Measurements from ENCODE around the gene HNRNPUL1.
"Not testable (repeated sequence)": the region's sequence is repeated elsewhere in the genome, so short reads cannot be mapped to it uniquely, and the experiment has no call there.

HNRNPUL1 gene

GRCh38 chr19:41330481-41330880 lies 66.3 kb downstream of the HNRNPUL1 start:
- Mint-ChIP-seq H3K4me1 (ENCODE audit: low read depth) (peaks cover 71% of the 10 kb centered on the region), H3K27me3 (no peaks in the 10 kb centered on the region), H3K4me3 (no peak overlapping the region), H3K9me3 (no peaks in the 10 kb centered on the region), H3K27ac (no peak overlapping the region), H3K36me3 (ENCODE audit: low read depth) (peaks cover 67% of the 10 kb centered on the region)

- no peak overlapping the region for H3K4me3 Mint-ChIP-seq
- H3K9me3 Mint-ChIP-seq: no peaks in the 10 kb centered on the region
- H3K27me3 Mint-ChIP-seq: no peaks in the 10 kb centered on the region
- no peak overlapping the region for H3K27ac Mint-ChIP-seq
- peaks cover 71% of the 10 kb centered on the region for H3K4me1 Mint-ChIP-seq (ENCODE audit: low read depth)
- peaks cover 66% of the 10 kb centered on the region for H3K36me3 Mint-ChIP-seq (ENCODE audit: low read depth)
Measured at GRCh38 chr19:41330946-41331678, 66.9 kb downstream of the HNRNPUL1 start.

- Mint-ChIP-seq H3K27ac (no peak overlapping the region), H3K4me1 (ENCODE audit: low read depth) (peaks cover 65% of the 10 kb centered on the region)
Measured at GRCh38 chr19:41332000-41332399, 67.8 kb downstream of the HNRNPUL1 start.

GRCh38 chr19:41332468-41332867 lies 68.3 kb downstream of the HNRNPUL1 start:
- Mint-ChIP-seq H3K36me3 (ENCODE audit: low read depth) (peaks cover 64% of the 10 kb centered on the region), H3K27me3 (no peaks in the 10 kb centered on the region), H3K9me3 (no peaks in the 10 kb centered on the region), H3K4me1 (ENCODE audit: low read depth) (peaks cover 63% of the 10 kb centered on the region), H3K27ac (no peak overlapping the region), H3K4me3 (no peak overlapping the region)

More at GRCh38 chr19:41332000-41332399, 67.8 kb downstream of the HNRNPUL1 start:
- H3K4me3 Mint-ChIP-seq: no peak overlapping the region
- H3K27me3 Mint-ChIP-seq: no peaks in the 10 kb centered on the region
- H3K9me3 Mint-ChIP-seq: no peaks in the 10 kb centered on the region
- H3K36me3 Mint-ChIP-seq (ENCODE audit: low read depth): peaks cover 63% of the 10 kb centered on the region

- Mint-ChIP-seq H3K27me3 (no peaks in the 10 kb centered on the region), H3K9me3 (no peaks in the 10 kb centered on the region), H3K4me1 (ENCODE audit: low read depth) (peaks cover 52% of the 10 kb centered on the region), H3K36me3 (ENCODE audit: low read depth) (peaks cover 60% of the 10 kb centered on the region), H3K4me3 (no peak overlapping the region), H3K27ac (peak overlapping the region; percentile 54)
Measured at GRCh38 chr19:41334793-41335192, 70.6 kb downstream of the HNRNPUL1 start.

- Mint-ChIP-seq H3K9me3 (no peaks in the 10 kb centered on the region), H3K4me3 (no peak overlapping the region), H3K27ac (peak overlapping the region; percentile 61), H3K27me3 (no peaks in the 10 kb centered on the region), H3K4me1 (ENCODE audit: low read depth) (peaks cover 51% of the 10 kb centered on the region), H3K36me3 (ENCODE audit: low read depth) (peaks cover 61% of the 10 kb centered on the region)
Measured at GRCh38 chr19:41335467-41335866, 71.3 kb downstream of the HNRNPUL1 start.

- no peaks in the 10 kb centered on the region for H3K27me3 Mint-ChIP-seq
- no peak overlapping the region for H3K4me3 Mint-ChIP-seq
- no peaks in the 10 kb centered on the region for H3K9me3 Mint-ChIP-seq
- H3K4me1 Mint-ChIP-seq (ENCODE audit: low read depth): peaks cover 48% of the 10 kb centered on the region
- H3K27ac Mint-ChIP-seq: no peak overlapping the region
- peaks cover 59% of the 10 kb centered on the region for H3K36me3 Mint-ChIP-seq (ENCODE audit: low read depth)
Measured at GRCh38 chr19:41339936-41340335, 75.8 kb downstream of the HNRNPUL1 start.

GRCh38 chr19:41341669-41342490 lies 77.7 kb downstream of the HNRNPUL1 start:
- Mint-ChIP-seq H3K4me3 (no peak overlapping the region), H3K27ac (no peak overlapping the region), H3K9me3 (no peaks in the 10 kb centered on the region), H3K36me3 (ENCODE audit: low read depth) (peaks cover 67% of the 10 kb centered on the region), H3K27me3 (no peaks in the 10 kb centered on the region), H3K4me1 (ENCODE audit: low read depth) (peaks cover 47% of the 10 kb centered on the region)

GRCh38 chr19:41344162-41344561 lies 80.0 kb downstream of the HNRNPUL1 start:
- H3K4me3 Mint-ChIP-seq: no peak overlapping the region
- no peaks in the 10 kb centered on the region for H3K9me3 Mint-ChIP-seq
- no peak overlapping the region for H3K27ac Mint-ChIP-seq
- H3K4me1 Mint-ChIP-seq (ENCODE audit: low read depth): peaks cover 52% of the 10 kb centered on the region
- H3K36me3 Mint-ChIP-seq (ENCODE audit: low read depth): peaks cover 75% of the 10 kb centered on the region
- no peaks in the 10 kb centered on the region for H3K27me3 Mint-ChIP-seq

- H3K4me3 Mint-ChIP-seq, H3K9me3 Mint-ChIP-seq, H3K27ac Mint-ChIP-seq, H3K27me3 Mint-ChIP-seq: not testable (repeated sequence)
- Mint-ChIP-seq H3K36me3 (ENCODE audit: low read depth) (peaks cover 77% of the 10 kb centered on the region), H3K4me1 (ENCODE audit: low read depth) (peaks cover 55% of the 10 kb centered on the region)
Measured at GRCh38 chr19:41346916-41347315, 82.7 kb downstream of the HNRNPUL1 start.

- H3K27ac Mint-ChIP-seq: peak overlapping the region; percentile 98
- H3K27me3 Mint-ChIP-seq: no peaks in the 10 kb centered on the region
- no peaks in the 10 kb centered on the region for H3K9me3 Mint-ChIP-seq
- peaks cover 45% of the 10 kb centered on the region for H3K4me1 Mint-ChIP-seq (ENCODE audit: low read depth)
- H3K4me3 Mint-ChIP-seq: peak overlapping the region; percentile 94
- H3K36me3 Mint-ChIP-seq (ENCODE audit: low read depth): peaks cover 52% of the 10 kb centered on the region
Measured at GRCh38 chr19:41350735-41351338, 86.7 kb downstream of the HNRNPUL1 start.

GRCh38 chr19:41351339-41352245 lies 87.4 kb downstream of the HNRNPUL1 start:
- H3K4me3 Mint-ChIP-seq: peak overlapping the region; percentile 94
- H3K36me3 Mint-ChIP-seq (ENCODE audit: low read depth): peaks cover 44% of the 10 kb centered on the region
- peak overlapping the region; percentile 99 for H3K27ac Mint-ChIP-seq
- no peaks in the 10 kb centered on the region for H3K27me3 Mint-ChIP-seq
- peaks cover 50% of the 10 kb centered on the region for H3K4me1 Mint-ChIP-seq (ENCODE audit: low read depth)
- no peaks in the 10 kb centered on the region for H3K9me3 Mint-ChIP-seq

- no peaks in the 10 kb centered on the region for H3K27me3 Mint-ChIP-seq
- H3K4me3 Mint-ChIP-seq: peak overlapping the region; percentile 94
- peaks cover 43% of the 10 kb centered on the region for H3K36me3 Mint-ChIP-seq (ENCODE audit: low read depth)
- H3K4me1 Mint-ChIP-seq (ENCODE audit: low read depth): peaks cover 56% of the 10 kb centered on the region
- no peaks in the 10 kb centered on the region for H3K9me3 Mint-ChIP-seq
- H3K27ac Mint-ChIP-seq: peak overlapping the region; percentile 99
Measured at GRCh38 chr19:41352279-41352608, 88.1 kb downstream of the HNRNPUL1 start.

All from stimulated activated naive CD8-positive, alpha-beta T cell treated with anti-CD3 and anti-CD28 coated beads, Interleukin-15, Interleukin-2, amounts not matched to agents 100 ng/mL and 50 ng/mL, for 24 hours (primary cell).